ENCODE results near the gene ZNF546.

ZNF546 gene

GRCh38 chr19:40055832-40056504 lies 59.1 kb downstream of the ZNF546 start, which contains the start of gene ZNF780B:
Gene ZNF780B (minus strand): TSS chr19:40056231. CDS start chr19:40050332, 5,899 bp downstream.
- peaks cover 36% of the 10 kb centered on the region for H3K4me1 ChIP-seq (ENCODE audit: insufficient read depth, low read length)
- H4K20me1 ChIP-seq (ENCODE audit: insufficient read depth, low read length), result no peaks in the 10 kb centered on the region
- H3K36me3 ChIP-seq (ENCODE audit: insufficient read depth, low read length), result no peaks in the 10 kb centered on the region; the same call in 1 of the 2 replicates
- ATAC-seq (ENCODE audit: insufficient read depth, low read depth), result peak; percentile 98
- peak within 1 kb of the TSS; percentile 65 for H3K9ac ChIP-seq (ENCODE audit: low read depth, low read length)
- DNase-seq, result peak; percentile 84
- H3K4me2 ChIP-seq (ENCODE audit: insufficient read depth, low read length), result peak within 1 kb of the TSS; percentile 90
- TF ChIP-seq, protein P1, sequence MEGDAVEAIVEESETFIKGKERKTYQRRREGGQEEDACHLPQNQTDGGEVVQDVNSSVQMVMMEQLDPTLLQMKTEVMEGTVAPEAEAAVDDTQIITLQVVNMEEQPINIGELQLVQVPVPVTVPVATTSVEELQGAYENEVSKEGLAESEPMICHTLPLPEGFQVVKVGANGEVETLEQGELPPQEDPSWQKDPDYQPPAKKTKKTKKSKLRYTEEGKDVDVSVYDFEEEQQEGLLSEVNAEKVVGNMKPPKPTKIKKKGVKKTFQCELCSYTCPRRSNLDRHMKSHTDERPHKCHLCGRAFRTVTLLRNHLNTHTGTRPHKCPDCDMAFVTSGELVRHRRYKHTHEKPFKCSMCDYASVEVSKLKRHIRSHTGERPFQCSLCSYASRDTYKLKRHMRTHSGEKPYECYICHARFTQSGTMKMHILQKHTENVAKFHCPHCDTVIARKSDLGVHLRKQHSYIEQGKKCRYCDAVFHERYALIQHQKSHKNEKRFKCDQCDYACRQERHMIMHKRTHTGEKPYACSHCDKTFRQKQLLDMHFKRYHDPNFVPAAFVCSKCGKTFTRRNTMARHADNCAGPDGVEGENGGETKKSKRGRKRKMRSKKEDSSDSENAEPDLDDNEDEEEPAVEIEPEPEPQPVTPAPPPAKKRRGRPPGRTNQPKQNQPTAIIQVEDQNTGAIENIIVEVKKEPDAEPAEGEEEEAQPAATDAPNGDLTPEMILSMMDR (IDR thresholded peaks at IDR 0.05; ENCODE audit: borderline replicate concordance, extremely low read depth, low read length, poor library complexity, severe bottlenecking), result no peak
- TF ChIP-seq EZH2 (IDR thresholded peaks at IDR 0.05; ENCODE audit: borderline replicate concordance, low read depth, low read length, severe bottlenecking), result no peak
- peak within 1 kb of the TSS; percentile 82 for H3K27ac ChIP-seq (ENCODE audit: low read length)
- peaks cover 57% of the 10 kb centered on the region for H3K79me2 ChIP-seq (ENCODE audit: insufficient read depth, low read length)
- H3K27me3 ChIP-seq (ENCODE audit: insufficient read depth, low read length, poor library complexity), result no peaks in the 10 kb centered on the region
- peak within 1 kb of the TSS; percentile 69 to 72 for H3K4me3 ChIP-seq (ENCODE audit: low read depth in 1 of 2, low read length in 2 of 2)
- H3K9me3 ChIP-seq (ENCODE audit: insufficient read depth, low read length, severe bottlenecking), result peaks cover 13% of the 10 kb centered on the region
- H2AFZ ChIP-seq (ENCODE audit: low read depth, low read length), result peak within 1 kb of the TSS; percentile 88

DNA sequence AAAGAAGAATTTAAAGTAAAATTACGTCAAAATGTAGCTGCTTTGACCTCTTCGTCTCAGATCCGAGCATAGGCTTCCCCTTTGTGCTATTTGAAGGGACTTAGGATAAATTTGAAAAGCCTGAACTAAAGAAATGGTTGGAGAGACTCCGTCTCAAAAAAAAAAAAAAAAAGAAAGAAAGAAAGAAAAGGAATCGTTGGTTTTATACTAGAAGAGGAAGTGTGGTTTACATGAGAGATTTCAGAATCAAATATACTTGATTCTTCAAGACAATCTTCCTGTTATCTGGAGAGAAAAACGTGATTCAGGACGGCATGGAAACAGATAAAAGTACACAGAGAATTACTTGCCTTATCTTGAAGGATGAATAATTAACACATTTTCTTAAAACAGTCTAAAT lies 59.6 kb downstream of the ZNF546 start:
- DNase-seq, result no peak
- peaks cover 51% of the 10 kb centered on the region for H3K79me2 ChIP-seq (ENCODE audit: insufficient read depth, low read length)
- peak overlapping the region; percentile 90 for H3K4me2 ChIP-seq (ENCODE audit: insufficient read depth, low read length)
- peaks cover 36% of the 10 kb centered on the region for H3K4me1 ChIP-seq (ENCODE audit: insufficient read depth, low read length)
- H3K9me3 ChIP-seq (ENCODE audit: insufficient read depth, low read length, severe bottlenecking), result peaks cover 13% of the 10 kb centered on the region
- peak overlapping the region; percentile 88 for H2AFZ ChIP-seq (ENCODE audit: low read depth, low read length)
- no peaks in the 10 kb centered on the region for H4K20me1 ChIP-seq (ENCODE audit: insufficient read depth, low read length)
- TF ChIP-seq, protein P1 (IDR thresholded peaks at IDR 0.05; ENCODE audit: borderline replicate concordance, extremely low read depth, low read length, poor library complexity, severe bottlenecking), result no peak
- no peak for TF ChIP-seq EZH2 (IDR thresholded peaks at IDR 0.05; ENCODE audit: borderline replicate concordance, low read depth, low read length, severe bottlenecking)
- peak overlapping the region; percentile 65 for H3K9ac ChIP-seq (ENCODE audit: low read depth, low read length)
- H3K36me3 ChIP-seq (ENCODE audit: insufficient read depth, low read length), result no peaks in the 10 kb centered on the region; the same call in 1 of the 2 replicates
- H3K27me3 ChIP-seq (ENCODE audit: insufficient read depth, low read length, poor library complexity), result no peaks in the 10 kb centered on the region
- peak overlapping the region; percentile 82 for H3K27ac ChIP-seq (ENCODE audit: low read length)
- ATAC-seq (ENCODE audit: insufficient read depth, low read depth), result no peak
- peak overlapping the region; percentile 69 to 72 for H3K4me3 ChIP-seq (ENCODE audit: low read depth in 1 of 2, low read length in 2 of 2)

DNA sequence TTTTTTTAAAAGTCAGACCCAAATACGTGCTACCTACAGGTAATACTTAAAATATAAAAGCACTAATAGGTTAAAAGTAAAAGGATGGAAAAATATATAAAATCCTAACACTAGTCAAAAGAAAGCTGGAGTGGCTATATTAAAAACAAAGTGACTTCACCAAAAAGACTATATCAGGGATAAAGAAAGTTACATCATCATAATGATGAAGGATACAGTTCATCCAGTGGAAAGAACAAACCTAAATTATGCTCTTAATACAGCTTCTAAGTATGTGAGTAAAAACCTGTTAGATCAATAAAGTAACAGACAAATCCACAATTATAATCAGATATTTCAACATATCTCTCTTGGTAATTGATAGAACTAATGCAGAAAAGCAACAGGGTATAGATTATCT lies 60.3 kb downstream of the ZNF546 start:
- no peak for TF ChIP-seq EZH2 (IDR thresholded peaks at IDR 0.05; ENCODE audit: borderline replicate concordance, low read depth, low read length, severe bottlenecking)
- TF ChIP-seq, protein P1 (IDR thresholded peaks at IDR 0.05; ENCODE audit: borderline replicate concordance, extremely low read depth, low read length, poor library complexity, severe bottlenecking), result no peak
- peak overlapping the region; percentile 90 for H3K4me2 ChIP-seq (ENCODE audit: insufficient read depth, low read length)
- peak overlapping the region in 1 of 2 experiments; percentile 69; a peak in 2 of 4 replicates for H3K4me3 ChIP-seq (ENCODE audit: low read depth in 1 of 2, low read length in 2 of 2)
- ATAC-seq (ENCODE audit: insufficient read depth, low read depth), result no peak
- no peaks in the 10 kb centered on the region; the same call in 1 of the 2 replicates for H3K36me3 ChIP-seq (ENCODE audit: insufficient read depth, low read length)
- DNase-seq, result no peak
- no peak overlapping the region for H3K27ac ChIP-seq (ENCODE audit: low read length)
- H4K20me1 ChIP-seq (ENCODE audit: insufficient read depth, low read length), result no peaks in the 10 kb centered on the region
- H3K4me1 ChIP-seq (ENCODE audit: insufficient read depth, low read length), result peaks cover 36% of the 10 kb centered on the region
- H2AFZ ChIP-seq (ENCODE audit: low read depth, low read length), result no peak overlapping the region
- peaks cover 13% of the 10 kb centered on the region for H3K9me3 ChIP-seq (ENCODE audit: insufficient read depth, low read length, severe bottlenecking)
- H3K79me2 ChIP-seq (ENCODE audit: insufficient read depth, low read length), result peaks cover 45% of the 10 kb centered on the region
- H3K27me3 ChIP-seq (ENCODE audit: insufficient read depth, low read length, poor library complexity), result no peaks in the 10 kb centered on the region
- peak overlapping the region; percentile 65; the same call in 1 of the 2 replicates for H3K9ac ChIP-seq (ENCODE audit: low read depth, low read length)
